Activated T-helper 1 cell treated with anti-CD3 and anti-CD28 coated beads, Interleukin-2, amount 50 U/mL, for 16 hours (primary cell): ENCODE results near the gene CERS4.
"Not testable (repeated sequence)": the region's sequence is repeated elsewhere in the genome, so short reads cannot be mapped to it uniquely, and the experiment has no call there.

Experiments
- DNase-seq, 2 donors: peaks; one replicate each; pipeline ENCODE4 v3.0.0-alpha.2; 2020; ENCODE audit warnings: low read depth in 1 of 2, low spot score in 1 of 2

CERS4 gene, protein sequence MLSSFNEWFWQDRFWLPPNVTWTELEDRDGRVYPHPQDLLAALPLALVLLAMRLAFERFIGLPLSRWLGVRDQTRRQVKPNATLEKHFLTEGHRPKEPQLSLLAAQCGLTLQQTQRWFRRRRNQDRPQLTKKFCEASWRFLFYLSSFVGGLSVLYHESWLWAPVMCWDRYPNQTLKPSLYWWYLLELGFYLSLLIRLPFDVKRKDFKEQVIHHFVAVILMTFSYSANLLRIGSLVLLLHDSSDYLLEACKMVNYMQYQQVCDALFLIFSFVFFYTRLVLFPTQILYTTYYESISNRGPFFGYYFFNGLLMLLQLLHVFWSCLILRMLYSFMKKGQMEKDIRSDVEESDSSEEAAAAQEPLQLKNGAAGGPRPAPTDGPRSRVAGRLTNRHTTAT

DNA sequence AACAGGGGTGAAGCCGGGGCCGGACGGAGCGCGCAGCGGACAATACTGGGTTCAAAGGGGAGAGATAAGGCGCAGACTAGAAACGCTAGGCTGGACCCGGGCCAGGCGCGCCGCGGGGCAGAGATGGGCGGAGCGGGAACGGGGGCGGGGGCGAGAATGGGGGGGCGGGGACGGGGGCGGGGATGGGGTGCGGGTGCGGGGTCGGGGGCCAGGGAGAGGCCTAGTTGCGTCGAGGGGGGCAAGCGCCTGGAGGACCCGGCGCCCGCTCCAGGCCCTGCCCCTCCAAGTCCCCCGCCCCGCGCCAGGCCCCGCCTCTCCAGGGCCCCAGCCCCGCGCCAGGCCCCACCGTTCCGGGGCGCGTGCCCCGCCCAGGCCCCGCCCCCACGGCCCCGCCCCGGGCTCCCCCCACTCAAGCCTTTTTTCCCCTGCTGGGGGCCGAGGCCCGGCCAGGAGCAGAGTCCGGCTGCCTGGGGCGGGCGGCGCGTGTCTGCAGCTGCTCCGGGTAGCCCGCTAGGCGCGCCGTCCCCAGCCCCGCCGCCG lies at the start of gene CERS4:
Gene CERS4 (plus strand): TSS at position 449 of the 540 bp plus-strand sequence. CDS start 41,707 bp downstream, outside the sequence.
- DNase-seq = peak; percentile 57 to 65

DNA sequence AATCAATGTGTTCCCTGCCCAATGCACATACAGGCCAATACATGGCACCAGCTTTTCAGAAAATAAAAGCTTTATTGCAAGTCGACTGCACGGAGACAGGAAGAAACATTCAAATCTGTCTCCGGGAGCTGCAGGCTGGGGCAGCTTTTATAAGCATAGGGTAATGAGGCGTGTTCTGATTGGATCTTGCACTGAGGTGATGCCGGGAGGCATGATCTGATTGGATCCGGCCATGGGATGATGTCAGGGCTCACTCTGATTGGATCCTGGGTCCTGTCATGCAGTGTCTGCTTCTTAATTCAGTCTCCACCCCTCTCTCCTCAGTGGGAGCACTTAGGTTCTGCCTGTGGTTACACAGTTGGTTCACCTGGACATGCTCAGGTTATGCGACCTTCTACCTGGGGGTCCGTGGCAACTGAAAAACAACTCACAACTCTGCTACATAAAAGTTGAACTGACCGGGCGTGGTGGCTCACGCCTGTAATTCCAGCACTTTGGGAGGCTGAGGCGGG lies 48.0 kb upstream of the CERS4 start:
- DNase-seq = no peak

DNA sequence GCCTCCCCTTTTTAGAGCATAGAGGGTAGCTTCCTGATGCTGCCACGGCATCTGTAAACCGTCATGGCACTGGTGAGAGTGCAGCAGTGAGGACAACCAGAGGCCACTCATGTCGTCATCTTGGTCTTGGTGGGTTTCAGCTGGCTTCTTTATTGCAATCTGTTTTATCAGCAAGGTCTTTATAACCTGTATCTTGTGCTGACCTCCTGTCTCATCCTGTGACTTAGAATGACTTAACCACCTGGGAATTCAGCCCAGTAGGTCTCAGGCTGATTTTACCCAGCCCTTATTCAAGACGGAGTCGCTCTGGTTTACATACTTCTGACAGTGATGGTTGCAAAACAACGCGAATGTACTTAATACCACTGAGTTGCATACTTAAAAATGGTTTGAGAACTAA lies 45.4 kb upstream of the CERS4 start:
- no peak for DNase-seq

DNA sequence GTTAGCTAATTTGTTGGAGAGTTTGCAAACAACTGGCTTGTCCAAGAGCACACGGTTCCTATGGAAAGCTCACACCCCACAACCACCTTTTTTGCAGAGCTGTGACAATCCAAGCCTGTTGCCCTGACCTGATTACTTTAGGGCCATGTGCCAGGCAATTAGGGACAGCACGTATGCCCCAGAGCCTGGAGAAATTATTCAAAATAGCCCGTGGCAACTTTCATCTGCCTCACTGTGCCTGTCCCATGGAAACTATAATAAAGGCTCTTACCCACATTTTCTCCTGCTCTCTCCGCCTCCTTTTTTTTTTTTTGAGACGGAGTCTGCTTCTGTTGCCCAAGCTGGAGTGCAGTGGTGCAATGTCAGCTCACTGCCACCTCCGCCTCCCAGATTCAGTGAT lies 41.2 kb upstream of the CERS4 start:
- no peak for DNase-seq

DNA sequence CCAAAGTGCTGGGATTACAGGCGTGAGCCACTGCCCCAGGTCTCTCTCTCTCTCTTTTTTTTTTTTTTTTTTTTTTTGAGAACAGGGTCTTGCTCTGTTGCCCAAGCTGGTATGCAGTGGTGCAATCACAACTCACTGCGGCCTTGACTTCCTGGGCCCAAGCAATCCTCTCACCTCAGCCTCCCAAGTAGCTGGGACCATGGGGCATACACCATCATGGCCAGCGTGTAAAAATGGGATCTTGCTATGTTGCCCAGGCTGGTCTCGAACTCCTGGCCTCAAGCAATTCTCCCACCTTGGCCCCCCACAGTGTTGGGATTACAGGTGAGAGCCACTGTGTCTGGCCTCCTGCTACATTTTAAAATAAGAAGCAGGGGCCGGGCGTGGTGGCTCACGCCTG lies 40.6 kb upstream of the CERS4 start:
- no peak for DNase-seq

DNA sequence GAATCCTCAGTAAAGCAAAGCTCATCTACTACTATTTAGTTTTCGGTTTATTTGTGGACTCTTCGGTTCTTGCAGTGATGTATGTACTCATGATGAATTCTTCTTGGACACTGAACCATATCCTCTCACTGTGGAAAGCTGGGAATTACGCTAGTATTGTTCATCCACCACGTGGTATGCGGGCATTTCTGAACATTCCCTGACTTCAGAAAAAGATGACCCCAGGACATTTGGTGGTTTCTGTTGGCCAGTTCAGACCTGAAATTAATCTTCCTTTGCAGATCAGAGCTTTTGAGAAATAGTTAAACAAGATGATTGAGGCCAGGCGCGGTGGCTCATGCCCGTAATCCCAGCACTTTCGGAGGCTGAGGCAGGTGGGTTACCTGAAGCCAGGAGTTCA lies 34.5 kb upstream of the CERS4 start:
- DNase-seq = no peak

DNA sequence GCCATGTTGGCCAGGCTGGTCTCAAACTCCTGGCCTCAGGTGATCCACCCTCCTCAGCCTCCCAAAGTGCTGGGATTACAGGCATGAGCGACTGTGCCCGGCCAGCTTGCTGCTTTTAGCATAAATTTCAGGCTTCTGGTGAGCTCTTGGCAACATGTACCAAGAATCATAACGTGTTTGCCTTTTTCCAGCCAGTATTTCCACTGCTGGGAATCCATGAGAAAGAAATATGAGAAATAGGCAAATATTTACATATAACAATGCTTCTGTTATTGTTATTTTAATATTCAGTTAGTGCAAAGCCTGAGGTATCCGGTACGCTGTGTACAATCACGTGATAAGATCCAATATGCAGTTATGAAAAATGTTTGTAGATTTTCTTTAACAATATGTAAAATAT lies 29.2 kb upstream of the CERS4 start:
- DNase-seq = no peak

DNA sequence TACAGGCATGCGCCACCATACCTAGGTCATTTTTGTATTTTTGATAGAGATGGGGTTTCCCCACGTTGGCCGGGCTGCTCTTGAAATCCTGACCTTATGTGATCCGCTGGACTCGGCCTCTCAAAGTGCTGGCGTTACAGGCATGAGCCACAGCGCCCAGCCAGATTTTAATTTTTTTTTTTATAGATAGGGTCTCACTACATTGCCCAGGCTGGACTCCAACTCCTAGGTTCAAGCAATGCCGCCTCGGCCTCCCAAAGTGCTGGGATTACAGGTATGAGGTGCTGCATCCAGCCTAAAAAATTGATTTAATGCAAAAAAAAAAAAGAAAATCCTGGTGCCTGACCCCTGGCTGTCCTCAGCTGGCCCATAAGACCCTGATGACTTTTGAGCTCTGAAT lies 24.9 kb upstream of the CERS4 start:
- no peak for DNase-seq

DNA sequence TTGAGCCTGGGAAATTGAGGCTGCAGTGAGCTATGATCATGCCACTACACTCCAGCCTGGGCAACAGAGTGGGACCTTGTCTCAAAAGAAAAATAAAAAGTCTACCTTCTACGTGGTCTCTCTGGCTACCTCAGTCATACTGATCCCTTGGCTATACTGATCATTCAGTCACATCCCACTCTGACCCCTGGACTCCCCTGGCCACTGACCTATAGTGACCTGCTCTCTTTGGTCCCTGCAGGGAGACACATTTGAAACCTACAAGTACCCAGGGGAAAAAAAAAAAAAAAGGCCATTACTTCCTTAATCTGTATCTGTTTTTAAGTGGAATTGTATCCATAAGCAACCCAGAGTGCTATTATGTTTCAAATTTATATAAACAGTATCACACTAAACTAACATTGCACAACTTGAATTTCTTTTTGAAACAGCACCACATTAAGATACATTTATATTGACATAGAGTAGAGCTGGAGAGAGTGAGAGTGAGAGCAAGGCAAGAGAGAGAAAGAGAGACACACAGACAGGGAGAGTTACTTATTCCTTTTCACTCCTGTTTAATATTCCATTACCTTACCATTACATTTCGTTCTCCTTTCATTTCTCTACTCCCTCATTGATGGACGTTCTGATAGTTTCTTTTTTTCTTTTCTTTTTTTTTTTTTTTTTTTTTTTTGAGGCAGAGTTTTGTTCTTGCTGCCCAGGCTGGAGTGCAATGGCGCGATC lies 23.7 kb upstream of the CERS4 start:
- no peak for DNase-seq

DNA sequence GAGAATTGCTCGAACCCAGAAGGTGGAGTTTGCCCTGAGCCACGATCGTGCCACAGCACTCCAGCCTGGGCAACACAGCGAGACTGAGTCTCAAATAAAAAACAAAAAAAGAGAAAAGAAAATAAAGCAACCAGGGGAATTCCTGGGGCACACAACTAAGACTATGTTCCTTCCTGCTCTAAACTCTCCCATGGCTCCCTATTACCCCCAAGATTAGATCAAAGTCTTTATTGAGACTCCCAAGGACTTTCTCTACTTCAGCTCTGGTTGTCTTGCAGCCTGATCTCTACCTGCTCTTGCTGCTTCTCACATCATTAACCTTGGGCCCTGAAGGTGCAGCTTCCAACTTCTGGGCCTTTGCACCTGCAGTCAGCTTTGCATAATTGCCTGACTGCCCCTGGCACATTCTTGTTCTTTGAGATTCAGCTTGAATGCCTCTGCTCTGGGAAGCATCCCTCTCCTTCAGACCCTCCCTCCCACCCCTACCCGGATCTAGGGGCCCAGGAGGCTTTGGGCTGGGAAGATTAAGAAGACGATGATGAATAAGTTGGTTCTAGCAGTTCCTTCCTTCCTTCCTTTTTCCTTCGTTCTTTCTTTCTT lies 16.8 kb upstream of the CERS4 start:
- DNase-seq = no peak

DNA sequence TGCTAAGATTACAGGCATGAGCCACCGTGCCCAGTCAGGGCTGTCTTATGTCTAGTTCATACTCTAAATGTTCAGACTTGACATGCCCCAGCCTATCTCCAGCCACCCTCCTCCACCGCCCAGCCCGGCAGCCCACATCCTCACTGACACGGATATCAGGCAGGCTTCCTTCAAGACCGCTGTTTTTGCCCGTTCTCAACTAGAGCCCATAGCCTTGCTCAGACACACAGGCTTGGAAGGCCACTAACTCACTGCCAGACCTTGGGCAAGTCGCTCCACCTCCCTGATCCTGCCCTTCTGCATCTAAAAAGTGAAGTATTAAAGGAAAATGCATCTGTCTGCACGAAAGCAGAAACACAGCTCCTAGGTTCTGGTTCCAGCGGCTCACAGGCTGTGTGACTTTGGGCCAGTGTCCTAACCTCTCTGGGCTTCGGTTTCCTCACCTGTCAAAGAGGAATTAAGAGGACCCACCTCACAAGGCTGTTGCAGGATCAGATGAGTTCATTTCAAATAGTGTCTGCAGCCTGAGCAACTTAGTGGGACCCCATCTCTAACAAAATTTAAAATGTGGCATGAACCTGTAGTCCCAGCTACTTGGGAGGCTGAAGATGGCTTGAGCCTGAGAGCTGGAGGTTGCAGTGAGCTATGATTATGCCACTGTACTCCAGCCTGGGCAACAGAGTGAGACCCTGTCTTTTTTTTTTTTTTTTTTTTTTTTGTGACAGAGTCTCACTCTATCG lies 14.5 kb upstream of the CERS4 start:
- peak in 1 of 2 donors; percentile 14 for DNase-seq

DNA sequence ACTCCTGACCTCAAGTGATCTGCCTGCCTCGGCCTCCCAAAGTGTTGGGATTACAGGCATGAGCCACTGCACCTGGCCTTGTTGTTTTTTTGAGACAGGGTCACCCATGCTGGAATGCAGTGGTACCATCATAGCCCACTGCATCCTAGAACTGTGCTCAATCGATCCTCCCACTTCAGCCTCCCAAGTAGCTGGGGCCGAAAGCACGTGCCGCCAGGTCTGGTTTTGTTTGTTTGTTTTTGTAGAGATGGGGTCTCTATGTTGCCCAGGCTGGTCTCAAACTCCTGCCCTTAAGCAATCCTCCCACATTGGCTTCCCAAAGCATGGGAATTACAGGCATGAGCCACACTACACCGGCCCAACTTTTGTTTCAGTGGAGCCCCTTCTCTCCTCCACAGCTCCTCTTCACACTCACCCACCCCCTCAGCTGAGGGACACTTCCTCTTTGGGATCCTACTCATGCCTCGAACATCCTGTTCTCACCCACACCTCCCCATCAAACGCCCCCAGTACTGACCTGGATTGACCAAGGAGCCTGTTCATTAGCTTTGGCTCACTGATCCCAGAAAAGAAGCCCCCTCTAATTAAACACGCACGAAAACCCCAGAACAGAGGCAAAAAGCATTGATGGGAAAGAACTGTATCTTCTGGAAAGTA lies 12.8 kb upstream of the CERS4 start:
- no peak for DNase-seq

DNA sequence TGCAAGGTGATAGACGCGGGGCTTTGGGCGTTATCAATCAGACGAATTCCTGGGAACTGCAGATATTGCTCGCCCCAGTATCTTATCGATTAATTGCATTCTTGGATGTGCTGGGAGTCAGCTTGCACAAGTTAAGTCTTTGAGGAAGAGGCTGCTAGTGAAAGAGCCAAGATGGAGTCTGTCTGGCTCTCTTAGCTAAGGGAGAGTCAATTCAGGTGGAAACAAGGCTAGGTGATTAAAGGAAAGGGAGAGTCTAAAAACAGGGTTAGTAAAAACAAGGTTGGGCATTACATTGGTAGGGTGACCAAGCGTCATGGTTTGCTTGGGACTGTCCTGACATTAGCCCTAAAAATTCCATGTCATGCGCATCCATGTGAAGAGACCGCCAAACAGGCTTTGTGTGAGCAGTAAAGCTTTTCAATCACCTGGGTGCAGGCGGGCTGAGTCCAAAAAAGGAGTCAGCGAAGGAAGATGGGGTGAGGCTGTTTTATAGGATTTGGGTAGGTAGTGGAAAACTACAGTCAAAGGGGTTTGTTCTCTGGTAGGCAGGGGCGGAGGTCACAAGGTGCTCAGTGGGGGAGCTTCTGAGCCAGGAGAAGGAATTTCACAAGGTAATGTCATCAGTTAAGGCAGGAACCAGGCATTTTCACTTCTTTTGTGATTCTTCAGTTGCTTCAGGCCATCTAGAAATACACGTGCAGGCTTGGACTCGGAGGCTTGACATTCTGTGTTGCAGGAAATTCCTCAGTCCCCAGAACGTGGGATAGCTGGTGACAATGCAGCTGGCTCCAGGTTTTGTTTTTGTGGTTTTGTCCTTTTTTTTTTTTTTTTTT lies 5.7 kb upstream of the CERS4 start:
- DNase-seq = not testable (repeated sequence)

DNA sequence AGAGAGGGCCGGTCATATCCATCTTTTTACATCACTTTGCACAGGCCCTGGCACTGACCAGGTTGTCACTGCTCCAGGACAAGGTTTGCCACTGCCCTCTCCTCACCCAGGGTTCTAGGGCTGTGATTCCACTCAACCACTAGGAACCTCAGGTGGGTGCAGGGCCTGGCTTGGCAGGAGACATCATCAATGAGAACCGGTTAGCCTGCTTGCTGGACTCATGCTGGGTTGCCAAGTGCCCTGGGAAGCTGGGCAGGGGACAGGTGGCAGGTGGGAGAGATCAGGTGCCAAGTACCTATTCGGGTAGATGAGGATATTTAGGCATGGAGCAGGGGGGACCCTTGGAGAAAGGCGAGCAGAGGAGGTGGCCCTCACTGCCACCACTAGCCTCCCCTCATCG lies 4.2 kb upstream of the CERS4 start:
- no peak for DNase-seq

DNA sequence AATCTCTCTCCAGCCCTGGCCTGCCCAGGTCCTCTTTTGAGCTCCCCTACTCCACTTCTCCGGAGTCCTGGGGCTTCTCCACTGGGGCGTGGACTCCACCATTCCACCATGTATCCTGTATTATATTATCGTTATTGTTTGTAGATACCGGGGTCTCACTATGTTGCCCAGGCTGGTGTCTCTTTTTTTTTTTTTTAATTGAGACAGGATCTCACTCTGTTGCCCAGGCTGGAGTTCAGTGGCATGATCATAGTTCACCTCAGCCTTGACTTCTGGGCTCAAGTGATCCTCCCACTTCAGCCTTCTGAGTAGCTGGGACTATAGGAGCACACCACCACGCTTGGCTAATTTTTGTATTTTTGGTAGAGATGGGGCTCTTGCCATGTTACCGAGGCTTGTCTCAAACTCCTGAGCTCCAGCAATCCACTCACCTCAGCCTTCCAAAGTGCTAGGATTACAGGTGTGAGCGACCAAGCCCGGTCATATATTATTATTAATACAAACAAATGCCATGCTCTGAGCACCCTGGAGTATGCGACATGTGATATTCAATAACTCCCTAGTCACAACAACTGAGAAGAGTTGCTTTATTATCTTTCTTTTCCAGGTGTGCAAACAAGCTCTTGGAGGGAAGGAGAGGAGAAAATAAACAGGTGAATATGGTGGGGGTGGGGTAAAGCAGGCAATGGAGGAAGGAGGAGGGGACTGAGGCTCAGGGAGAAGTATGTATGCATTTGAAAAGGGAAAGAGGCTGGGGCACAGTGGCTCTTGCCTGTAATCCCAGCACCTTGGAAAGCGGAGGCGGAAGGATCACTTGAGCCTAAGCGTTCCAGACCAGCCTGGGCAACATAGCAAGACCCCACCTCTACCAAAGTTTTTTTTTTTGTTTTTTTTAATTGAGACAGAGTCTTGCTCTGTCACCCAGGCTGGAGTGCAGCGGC lies 2.8 kb upstream of the CERS4 start:
- DNase-seq = no peak

DNA sequence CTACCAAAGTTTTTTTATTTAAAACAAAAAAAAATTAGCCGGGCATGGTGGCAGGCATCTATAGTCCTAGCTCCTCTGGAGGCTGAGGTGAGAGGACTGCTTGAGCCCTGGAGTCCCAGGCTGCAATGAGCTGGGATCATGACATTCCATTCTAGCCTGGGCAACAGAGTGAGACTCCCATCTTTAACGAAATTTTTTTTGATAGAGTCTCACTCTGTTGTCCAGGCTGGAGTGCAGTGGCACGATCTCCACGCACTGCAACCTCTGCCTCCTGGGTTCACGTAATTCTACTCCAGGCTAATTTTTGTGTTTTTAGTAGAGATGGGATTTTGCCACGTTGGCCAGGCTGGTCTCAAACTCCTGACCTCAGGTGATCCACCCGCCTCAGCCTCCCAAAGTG lies 1.8 kb upstream of the CERS4 start:
- not testable (repeated sequence) for DNase-seq

DNA sequence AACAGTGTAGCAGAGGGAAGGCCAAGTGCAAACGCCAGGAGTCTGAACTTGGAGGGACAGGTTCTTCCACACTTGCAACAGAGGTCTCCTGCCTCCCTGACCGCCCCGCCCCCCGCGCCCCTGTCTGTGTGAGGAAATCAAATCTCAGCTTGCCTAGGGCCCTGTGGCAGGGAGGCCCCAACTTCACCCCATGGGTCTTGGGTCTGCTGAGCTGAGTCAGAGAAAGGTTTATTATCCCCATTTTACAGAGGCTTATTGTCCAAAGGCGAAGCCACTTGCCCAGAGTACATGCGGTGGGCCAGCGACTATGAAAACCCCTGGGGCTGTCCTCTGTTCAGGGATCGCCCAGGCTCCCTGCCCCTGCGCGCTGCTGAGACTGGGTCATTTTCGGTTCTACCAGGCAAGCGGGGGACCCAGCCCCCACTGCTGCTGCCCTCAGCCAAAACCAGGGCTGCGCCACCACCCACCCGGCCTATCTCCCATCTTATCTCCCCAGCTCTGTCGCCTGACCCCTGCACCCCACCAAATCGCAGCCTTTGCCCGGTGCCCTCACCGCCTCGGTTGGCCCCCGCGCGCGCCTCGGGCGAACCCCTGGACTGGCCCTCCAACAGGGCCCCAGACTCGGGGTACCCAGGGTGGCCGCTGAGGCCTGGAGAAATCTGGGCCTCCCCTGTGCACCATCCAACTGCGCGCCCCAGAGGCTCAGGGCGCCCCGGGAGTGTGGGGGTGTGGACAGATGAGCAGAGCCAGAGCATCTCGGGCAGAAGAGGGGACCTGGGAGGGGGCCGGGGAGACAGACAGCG lies 850 bp upstream of the CERS4 start:
- no peak for DNase-seq
